GM12874 (cell line): ENCODE measurements around the gene NKD2.

Experiments
- CTCF ChIP-seq: IDR thresholded peaks from 2 replicates; pipeline ENCODE4 v1.5.1; 2011; ENCODE audit warnings: low read depth, mild to moderate bottlenecking, control low read depth, low read length, moderate library complexity; ENCODE audit not compliant: insufficient read depth

NKD2 gene

GRCh38 chr5:1030801-1031271 lies 22.2 kb downstream of the NKD2 start:
- TF ChIP-seq CTCF, result no peak

GRCh38 chr5:1031306-1031959 lies 22.8 kb downstream of the NKD2 start:
- TF ChIP-seq CTCF, result no peak

- TF ChIP-seq CTCF, result no peak
These were observed 23.4 kb downstream of the NKD2 start for GRCh38 chr5:1032011-1032410.

- no peak for TF ChIP-seq CTCF
These were observed 24.0 kb downstream of the NKD2 start for GRCh38 chr5:1032551-1033027.

- no peak for TF ChIP-seq CTCF
These were observed 24.6 kb downstream of the NKD2 start for GRCh38 chr5:1033178-1033577.

GRCh38 chr5:1033606-1034420 lies 25.2 kb downstream of the NKD2 start:
- no peak for TF ChIP-seq CTCF

GRCh38 chr5:1034421-1034905 lies 25.9 kb downstream of the NKD2 start:
- no peak for TF ChIP-seq CTCF
